Sigmoid colon (tissue), 7 donors: Measurements from ENCODE around the gene SPTBN1. TPM values are rescaled to one million over a fixed set of nuclear protein-coding genes. Genes with fewer than 3 reads are reported as not detected.

Source experiments
- DNase-seq: peaks from one replicate; pipeline ENCODE4 v3.0.0-alpha.2; 2019
- H3K27ac ChIP-seq, 4 donors: fragments of 200-600 bp; sonication (generic); one replicate each; pipeline ENCODE4 v1.5.1; 2016 to 2019; ENCODE audit warnings: mild to moderate bottlenecking in 1 of 4
- H3K27me3 ChIP-seq, 3 donors: fragments of 200-600 bp; sonication (generic); one replicate each; pipeline ENCODE4 v1.5.1; 2019; ENCODE audit warnings: mild to moderate bottlenecking in 1 of 3
- H3K36me3 ChIP-seq, 4 donors: fragments of 200-600 bp; sonication (generic); one replicate each; pipeline ENCODE4 v1.5.1; 2016 to 2019
- H3K4me1 ChIP-seq, 4 donors: fragments of 200-600 bp; sonication (generic); one replicate each; pipeline ENCODE4 v1.5.1; 2017 to 2019
- H3K4me3 ChIP-seq, 4 donors: fragments of 200-600 bp; sonication (generic); one replicate each; pipeline ENCODE4 v1.5.1; 2017 to 2019; ENCODE audit warnings: mild to moderate bottlenecking in 2 of 4, moderate library complexity in 1 of 4
- H3K9me3 ChIP-seq, 4 donors: fragments of 200-600 bp in 3 of 4; sonication (generic) in 3 of 4; one replicate each; pipeline versions ENCODE4 v1.5.1 to v1.6.1; 2013 to 2019
- CTCF ChIP-seq, 4 experiments: fragments of 450-650 bp in 3 of 4; fragments of 200-600 bp in 1 of 4; IDR thresholded peaks; one replicate each; pipeline ENCODE4 v1.5.1; 2016 to 2019; ENCODE audit warnings: antibody characterized with exemption in 4 of 4, mild to moderate bottlenecking in 3 of 4, moderate library complexity in 2 of 4
- EP300 ChIP-seq, 4 donors: sonication (generic); formaldehyde crosslinking; IDR thresholded peaks; one replicate each; pipeline ENCODE4 v1.6.1; 2017; ENCODE audit warnings: antibody characterized with exemption in 4 of 4
- POLR2A ChIP-seq, 2 donors: fragments of 450-650 bp; IDR thresholded peaks; one replicate each; pipeline ENCODE4 v1.6.1; 2016; ENCODE audit warnings: antibody characterized with exemption in 2 of 2, mild to moderate bottlenecking in 2 of 2, moderate library complexity in 2 of 2
- POLR2AphosphoS5 ChIP-seq, 4 donors: sonication (generic); formaldehyde crosslinking; IDR thresholded peaks; one replicate each; pipeline ENCODE4 v1.6.1; 2017; ENCODE audit warnings: antibody characterized with exemption in 4 of 4
- WGBS, 2 donors: extraction: QIAGEN DNeasy Blood & Tissue Kit; methylation state at CpG; one replicate each; pipeline ENCODE4 v1.1.7; 2013; 5-methylcytosine and 5-hydroxymethylcytosine counted together
- intact Hi-C: fragments of 100-400 bp; cut with DNase I; formaldehyde crosslinking; loops from one replicate; pipeline ENCODE4 v1.15.1; 2023
- polyA plus RNA-seq, 3 donors: library from polyadenylated mRNA; stranded (reverse); fragments of 200-250 nt; gene quantifications; one replicate each; pipeline ENCODE4 v1.2.3, GENCODE V29; 2013
- total RNA-seq, 4 donors: library from RNA; depleted of rRNA; stranded (reverse); fragments of >200 nt; gene quantifications; one replicate each; pipeline ENCODE4 v1.1.0, GENCODE V29; 2016
- donor health status: healthy with polysubstance abuse.
- donor health status: Bipolar disorder and iron deficiency.
- donor health status: healthy.

Gene SPTBN1
- total and polyA plus RNA-seq, 7 donors = 23.1 to 273 (median 169) TPM

- Histone ChIP-seq H3K36me3 (peaks cover 48 to 100% (median 83%) of the 10 kb centered on the region in 4 donors), H3K4me1 (no peaks in the 10 kb centered on the region), H3K27me3 (no peaks in the 10 kb centered on the region), H3K4me3 (no peak overlapping the region), H3K27ac (no peak overlapping the region), H3K9me3 (no peaks in the 10 kb centered on the region)
- intact Hi-C loops = no loop called here
- TF ChIP-seq POLR2AphosphoS5 (IDR thresholded peaks at IDR 0.05) = no peak
- TF ChIP-seq CTCF (IDR thresholded peaks at IDR 0.05) = no peak
- no peak for TF ChIP-seq EP300 (IDR thresholded peaks at IDR 0.05)
- no peak for TF ChIP-seq POLR2A (IDR thresholded peaks at IDR 0.05)
- WGBS, 2 donors = 98% methylated on average over 1 of the region's 1 CpG
- no peak for DNase-seq
These were observed 196.4 kb downstream of the SPTBN1 start for GRCh38 chr2:54652540-54652939.

- Histone ChIP-seq H3K36me3 (peaks cover 56 to 100% (median 75%) of the 10 kb centered on the region in 4 donors), H3K9me3 (no peaks in the 10 kb centered on the region), H3K27ac (no peak overlapping the region), H3K4me1 (peaks cover 0 to 6% (median 3%) of the 10 kb centered on the region in 4 donors), H3K27me3 (no peaks in the 10 kb centered on the region), H3K4me3 (no peak overlapping the region)
- DNase-seq = no peak
- intact Hi-C loops = no loop called here
- no peak for TF ChIP-seq CTCF (IDR thresholded peaks at IDR 0.05)
- no peak for TF ChIP-seq EP300 (IDR thresholded peaks at IDR 0.05)
- WGBS, 2 donors = 95 to 96% methylated on average over 26 of the region's 26 CpGs
These were observed 197.6 kb downstream of the SPTBN1 start for GRCh38 chr2:54653572-54654204.

GRCh38 chr2:54655046-54655809 lies 199.1 kb downstream of the SPTBN1 start:
- peaks cover 0 to 10% (median 3%) of the 10 kb centered on the region in 4 donors for H3K4me1 ChIP-seq
- H3K27me3 ChIP-seq = no peaks in the 10 kb centered on the region
- peaks cover 54 to 100% (median 68%) of the 10 kb centered on the region in 4 donors for H3K36me3 ChIP-seq
- no peak overlapping the region for H3K27ac ChIP-seq
- intact Hi-C loops = no loop called here
- WGBS, 2 donors = 91% methylated on average over 14 of the region's 14 CpGs
- TF ChIP-seq EP300 (IDR thresholded peaks at IDR 0.05) (no peak), POLR2AphosphoS5 (IDR thresholded peaks at IDR 0.05) (no peak), POLR2A (IDR thresholded peaks at IDR 0.05) (no peak), CTCF (IDR thresholded peaks at IDR 0.05) (no peak)
- H3K4me3 ChIP-seq = no peak overlapping the region
- no peaks in the 10 kb centered on the region for H3K9me3 ChIP-seq
- no peak for DNase-seq

GRCh38 chr2:54656863-54657262 lies 200.7 kb downstream of the SPTBN1 start:
- intact Hi-C loops = loop anchor here (2.0 kb wide), 1 partner anchor 48 kb away; no protein-coding TSS in a partner anchor
- no peak overlapping the region for H3K4me3 ChIP-seq
- 94 to 96% methylated on average over 3 of the region's 3 CpGs for WGBS, 2 donors
- DNase-seq = no peak
- H3K27me3 ChIP-seq = no peaks in the 10 kb centered on the region
- no peak overlapping the region for H3K27ac ChIP-seq
- H3K4me1 ChIP-seq = peaks cover 0 to 10% (median 3%) of the 10 kb centered on the region in 4 donors
- TF ChIP-seq EP300 (IDR thresholded peaks at IDR 0.05) (no peak), POLR2AphosphoS5 (IDR thresholded peaks at IDR 0.05) (no peak), CTCF (IDR thresholded peaks at IDR 0.05) (no peak), POLR2A (IDR thresholded peaks at IDR 0.05) (no peak)
- peaks cover 49 to 98% (median 71%) of the 10 kb centered on the region in 4 donors for H3K36me3 ChIP-seq
- no peaks in the 10 kb centered on the region for H3K9me3 ChIP-seq
